GM18519 (cell line): ENCODE measurements around the gene NHLH2.

Experiments
- ATAC-seq: cut with Tn5 transposase; IDR thresholded peaks from one replicate; pipeline ENCODE4 v1.9.1; 2021; ENCODE audit warnings: mild to moderate bottlenecking, moderate library complexity; ENCODE audit not compliant: unreplicated experiment, low FRiP score

NHLH2 gene

DNA sequence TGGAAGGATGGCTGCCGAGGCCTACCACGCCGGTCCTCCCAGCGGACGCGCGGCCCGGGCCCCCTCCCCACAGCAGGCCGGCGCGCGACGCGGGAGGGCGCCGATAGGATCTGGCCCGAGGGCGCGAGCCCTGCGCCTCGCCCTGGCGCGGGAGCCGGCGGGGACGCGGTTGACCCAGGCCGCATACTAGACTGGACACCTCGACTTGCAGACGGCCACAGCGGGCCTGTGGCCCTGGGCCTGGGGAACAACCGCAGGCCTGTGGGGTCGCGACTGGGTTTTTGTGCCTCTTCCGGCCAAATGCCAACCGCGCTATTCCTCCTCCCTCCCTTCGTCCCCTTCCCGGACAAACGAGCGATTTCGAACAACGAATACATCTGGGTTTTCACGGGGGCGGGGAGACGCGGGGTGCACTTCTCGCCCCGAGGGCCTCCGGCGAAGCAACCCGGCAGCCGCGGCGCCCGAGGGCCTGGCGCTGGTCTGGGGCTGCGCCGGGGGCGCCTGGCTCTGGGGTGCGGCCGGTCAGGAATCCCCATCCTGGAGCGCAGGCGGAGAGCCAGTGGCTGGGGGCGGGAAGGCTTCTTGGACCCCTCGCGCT is 2.4 kb downstream of the NHLH2 start:
- no peak for ATAC-seq

- ATAC-seq: no peak
These were observed 3.0 kb downstream of the NHLH2 start for GRCh38 chr1:115837740-115838421.

- ATAC-seq: no peak
These were observed 3.6 kb downstream of the NHLH2 start for GRCh38 chr1:115837341-115837739.

- ATAC-seq: no peak
These were observed 7.1 kb downstream of the NHLH2 start for GRCh38 chr1:115833856-115834255.

DNA sequence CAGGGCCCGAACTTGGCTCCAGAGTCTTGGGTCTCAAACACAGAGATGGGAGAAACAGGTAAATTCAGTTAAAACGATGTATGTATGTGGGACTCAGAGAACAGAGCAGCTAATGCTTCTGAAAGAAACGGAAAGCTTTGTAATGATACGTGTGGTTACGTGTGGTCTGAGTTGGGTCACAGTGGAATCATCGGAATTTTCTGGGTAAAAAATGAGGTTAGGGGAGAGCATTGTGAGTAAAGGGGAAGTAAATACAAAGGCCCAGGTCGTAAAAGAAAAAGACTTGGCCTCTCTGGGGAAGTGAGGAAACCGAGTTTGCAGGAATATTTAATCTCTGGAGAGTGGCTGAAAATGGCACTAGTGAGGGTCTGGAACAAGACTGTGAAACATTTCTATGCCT is 8.3 kb downstream of the NHLH2 start:
- no peak for ATAC-seq

- ATAC-seq: no peak
These were observed 10.0 kb downstream of the NHLH2 start for GRCh38 chr1:115830963-115831362.

GRCh38 chr1:115829947-115830346 is 11.0 kb downstream of the NHLH2 start:
- ATAC-seq: no peak

DNA sequence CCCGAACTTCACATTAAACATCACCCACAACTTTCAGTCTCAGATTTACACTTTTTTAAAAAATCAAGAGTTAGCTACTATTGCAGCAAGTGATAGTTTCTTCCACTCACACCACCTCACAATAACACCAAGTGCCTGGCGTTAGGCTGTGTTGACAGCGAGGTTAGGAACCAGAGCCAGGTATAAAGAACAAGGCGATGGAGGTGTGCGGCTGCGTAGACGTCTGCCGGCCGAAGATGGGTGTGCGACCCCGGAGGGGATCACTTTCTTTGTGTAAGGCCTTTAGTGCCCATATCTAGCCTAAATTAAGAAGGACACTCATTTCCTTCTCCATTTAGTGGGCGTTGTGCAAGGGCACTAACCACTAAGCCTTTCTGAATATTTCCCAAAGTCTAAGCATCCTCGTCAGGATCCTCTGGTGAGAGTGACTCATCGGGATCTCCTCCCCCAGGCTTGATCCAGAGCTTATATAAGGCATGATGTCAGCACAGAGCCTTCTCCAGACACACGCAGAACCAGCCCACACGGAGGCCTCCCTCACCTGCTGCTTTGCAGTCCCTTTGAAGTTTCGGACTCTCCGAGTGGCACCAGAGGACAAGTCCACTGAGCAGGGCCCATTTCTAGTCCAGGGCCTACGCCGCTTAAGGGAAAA is 11.8 kb downstream of the NHLH2 start:
- no peak for ATAC-seq

DNA sequence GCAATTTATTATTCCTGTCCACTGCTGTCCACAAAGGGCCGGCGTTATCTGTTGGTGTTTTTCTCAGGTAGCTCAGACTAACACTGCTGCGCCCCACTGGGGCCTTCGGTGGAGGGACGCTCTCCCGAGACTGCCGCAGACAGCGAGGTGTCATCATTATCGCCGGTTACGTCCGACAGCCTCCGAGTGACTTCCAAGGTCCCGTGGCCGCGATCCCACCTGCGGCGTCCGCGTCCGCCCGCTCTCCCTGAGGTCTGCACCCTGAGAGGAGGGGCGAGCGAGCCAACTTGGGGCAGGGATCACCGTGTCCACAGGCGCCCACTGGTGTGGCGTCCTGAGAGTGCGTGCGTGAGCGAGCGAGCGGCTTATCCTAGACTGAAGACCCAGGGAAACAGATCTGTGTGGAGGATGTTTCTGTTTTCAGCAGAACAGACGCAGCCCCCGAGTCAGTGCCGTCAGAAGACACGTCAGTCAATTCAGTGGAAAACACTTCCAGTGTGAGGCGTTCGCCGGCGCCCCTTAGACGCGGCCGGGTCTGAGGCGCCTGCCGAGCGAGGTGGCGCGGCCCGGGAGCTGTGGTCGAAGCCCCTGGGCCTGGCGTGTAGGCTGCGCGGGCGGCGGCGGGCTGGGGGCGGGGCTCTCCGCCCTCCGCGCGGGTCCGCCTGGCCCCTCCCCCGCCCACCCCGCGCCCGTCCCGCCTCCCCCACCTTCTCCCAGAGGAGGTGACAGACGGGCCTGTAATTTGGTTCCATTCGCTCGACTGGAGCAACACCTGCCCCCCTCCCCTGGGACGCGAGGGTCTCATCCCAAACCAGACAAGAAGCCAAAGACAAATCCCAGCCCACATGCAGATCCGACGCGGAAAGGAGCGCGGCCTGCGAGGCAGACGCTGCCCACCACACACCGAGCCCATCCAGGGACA is 12.6 kb downstream of the NHLH2 start:
- no peak for ATAC-seq

- ATAC-seq: no peak
These were observed 13.4 kb downstream of the NHLH2 start for GRCh38 chr1:115827452-115828044.

DNA sequence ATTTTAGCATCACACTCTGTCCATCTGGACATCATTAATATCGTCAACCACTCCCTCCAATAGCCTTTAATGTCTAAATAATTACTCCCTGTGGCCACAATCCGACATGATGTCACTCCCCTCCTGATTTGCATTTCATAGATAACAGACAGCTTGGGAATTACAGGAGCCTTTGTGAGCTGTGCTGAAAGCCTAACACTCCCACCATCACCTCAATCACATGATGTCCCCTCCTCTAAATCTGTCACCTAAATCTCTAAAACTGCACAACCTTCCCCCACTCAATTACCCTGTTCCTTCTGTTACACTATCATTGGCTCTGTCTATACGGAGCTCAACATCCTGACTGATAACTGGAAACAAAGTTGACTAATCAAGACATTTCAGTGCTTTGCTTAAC is 14.3 kb downstream of the NHLH2 start:
- no peak for ATAC-seq

DNA sequence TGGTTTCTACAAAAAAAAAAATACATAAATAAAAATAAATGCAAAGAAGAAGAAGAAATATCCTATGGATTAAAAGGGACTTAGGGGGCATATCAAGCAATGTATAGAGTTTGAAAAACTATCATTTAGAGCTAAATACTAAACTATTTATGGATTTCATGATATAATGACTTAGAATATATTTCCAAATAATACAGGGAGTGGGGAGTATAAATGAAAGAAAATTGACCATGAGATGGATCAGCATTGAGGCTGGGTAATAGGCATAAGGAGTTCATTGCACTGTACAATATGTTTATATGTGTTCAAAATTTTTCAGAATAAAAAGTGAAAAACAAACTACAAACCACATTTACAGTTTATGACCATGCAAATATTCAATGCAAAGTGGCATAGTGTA is 18.8 kb downstream of the NHLH2 start:
- ATAC-seq: no peak

GRCh38 chr1:115815694-115816093 is 25.2 kb downstream of the NHLH2 start:
- no peak for ATAC-seq

DNA sequence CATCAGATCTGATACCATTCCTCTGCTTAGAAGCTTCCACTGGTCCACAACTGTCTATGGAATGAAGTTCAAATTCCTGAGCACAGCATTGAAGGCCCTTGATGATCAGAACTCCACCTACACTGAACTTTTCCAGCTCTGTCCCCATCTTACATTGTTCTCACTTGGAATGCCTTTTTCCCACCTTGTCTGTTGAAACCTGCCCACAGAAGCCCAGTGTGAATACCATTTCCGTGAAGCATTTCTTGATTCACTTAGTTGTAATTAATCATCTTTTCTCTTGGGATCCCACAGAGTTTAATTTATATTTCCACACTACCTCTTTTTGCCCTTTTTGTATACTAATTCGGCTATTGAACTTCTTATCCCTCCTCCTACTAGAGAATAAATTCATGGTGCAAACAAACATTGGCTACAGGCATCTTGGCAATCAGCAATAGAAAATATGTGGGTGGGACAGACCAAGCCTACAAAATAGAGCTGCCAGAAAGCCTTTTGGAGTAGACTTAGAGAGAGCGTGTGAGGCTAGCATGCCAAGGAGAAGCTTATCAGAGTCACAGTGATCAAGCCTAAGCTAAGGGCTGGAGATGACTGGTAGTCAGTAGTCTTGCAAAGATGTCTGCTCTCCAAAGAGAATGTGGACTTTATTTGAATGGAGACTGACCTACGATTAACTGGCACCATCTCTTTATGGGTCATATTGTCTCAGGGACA is 26.1 kb downstream of the NHLH2 start:
- no peak for ATAC-seq

DNA sequence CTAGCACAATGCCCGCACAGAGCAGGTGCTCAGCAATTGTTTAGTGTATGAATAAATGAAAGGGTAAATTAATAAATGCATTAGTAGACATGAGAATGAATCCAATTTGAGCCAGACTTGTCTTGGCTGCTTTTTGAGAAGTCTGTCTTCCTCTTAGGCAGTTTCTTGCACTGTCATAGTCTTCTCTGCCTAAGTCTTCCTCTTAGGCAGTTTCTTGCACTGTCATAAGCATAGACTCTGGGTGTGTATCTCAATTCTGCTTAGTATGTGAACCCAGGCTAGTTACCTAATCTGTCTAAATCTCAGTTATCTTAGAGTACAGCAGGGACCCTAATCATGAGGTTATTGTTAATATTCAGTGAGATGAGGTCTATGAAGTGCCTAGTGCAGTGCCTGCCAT is 27.2 kb downstream of the NHLH2 start:
- no peak for ATAC-seq

GRCh38 chr1:115811140-115811828 is 29.6 kb downstream of the NHLH2 start:
- no peak for ATAC-seq

DNA sequence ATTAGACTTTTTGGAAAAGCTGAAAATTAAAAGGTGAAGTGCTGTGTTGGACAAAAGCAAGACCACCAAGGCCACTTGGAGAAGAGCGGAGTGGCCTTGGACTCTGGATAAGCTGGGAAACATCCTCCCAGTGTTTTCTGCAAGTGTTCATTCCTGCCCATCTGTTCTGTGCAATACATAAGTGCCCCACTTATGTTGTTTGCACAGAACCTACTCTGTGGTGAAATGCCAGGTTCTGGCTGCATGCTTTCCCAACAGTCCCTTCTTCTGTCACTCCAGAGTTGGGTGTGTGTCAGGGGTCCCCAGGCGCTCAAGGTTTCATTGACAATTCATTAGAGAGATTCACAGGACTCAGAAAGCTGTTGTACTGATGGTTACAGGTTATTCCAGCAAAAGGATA is 30.3 kb downstream of the NHLH2 start:
- ATAC-seq: no peak

DNA sequence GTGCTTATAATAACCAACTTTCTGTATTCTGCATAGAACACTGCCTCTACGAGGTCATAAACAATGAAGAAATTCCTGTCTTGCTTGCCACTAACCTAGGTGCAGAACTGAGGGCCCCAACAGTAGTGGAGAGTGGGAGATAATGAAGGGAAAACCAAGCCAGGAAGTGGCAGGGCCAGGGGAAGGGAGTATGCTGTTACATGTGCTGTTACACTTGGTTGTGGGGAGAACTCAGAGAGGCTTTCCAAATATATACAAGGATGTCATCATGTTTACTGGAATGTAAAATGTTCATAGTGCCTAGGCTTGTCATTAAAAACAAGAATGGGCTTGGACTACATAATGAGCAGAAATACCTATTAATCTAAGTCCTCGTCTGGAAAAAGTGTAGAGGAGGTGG is 31.1 kb downstream of the NHLH2 start:
- ATAC-seq: no peak

DNA sequence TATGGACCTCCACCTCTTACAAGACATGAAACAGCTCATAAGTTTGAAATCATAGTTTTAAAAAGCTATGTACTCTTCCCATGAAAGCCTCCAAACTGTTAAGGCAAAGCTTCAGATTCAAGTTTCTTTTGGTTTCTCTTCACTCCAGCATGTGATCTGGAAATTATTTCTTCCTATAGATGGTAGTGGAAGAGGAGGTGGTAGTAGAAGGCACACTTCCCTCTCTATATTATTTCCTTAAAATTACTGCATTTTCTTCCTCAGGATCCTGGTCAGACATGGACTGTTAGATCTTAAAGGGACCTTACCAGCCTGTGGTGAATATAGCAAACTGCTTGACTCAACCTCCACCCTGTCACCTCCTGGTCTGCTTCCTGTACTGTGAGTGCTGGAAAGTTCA is 31.9 kb downstream of the NHLH2 start:
- no peak for ATAC-seq
